Measurements from ENCODE around the gene PRDM1.

DNA sequence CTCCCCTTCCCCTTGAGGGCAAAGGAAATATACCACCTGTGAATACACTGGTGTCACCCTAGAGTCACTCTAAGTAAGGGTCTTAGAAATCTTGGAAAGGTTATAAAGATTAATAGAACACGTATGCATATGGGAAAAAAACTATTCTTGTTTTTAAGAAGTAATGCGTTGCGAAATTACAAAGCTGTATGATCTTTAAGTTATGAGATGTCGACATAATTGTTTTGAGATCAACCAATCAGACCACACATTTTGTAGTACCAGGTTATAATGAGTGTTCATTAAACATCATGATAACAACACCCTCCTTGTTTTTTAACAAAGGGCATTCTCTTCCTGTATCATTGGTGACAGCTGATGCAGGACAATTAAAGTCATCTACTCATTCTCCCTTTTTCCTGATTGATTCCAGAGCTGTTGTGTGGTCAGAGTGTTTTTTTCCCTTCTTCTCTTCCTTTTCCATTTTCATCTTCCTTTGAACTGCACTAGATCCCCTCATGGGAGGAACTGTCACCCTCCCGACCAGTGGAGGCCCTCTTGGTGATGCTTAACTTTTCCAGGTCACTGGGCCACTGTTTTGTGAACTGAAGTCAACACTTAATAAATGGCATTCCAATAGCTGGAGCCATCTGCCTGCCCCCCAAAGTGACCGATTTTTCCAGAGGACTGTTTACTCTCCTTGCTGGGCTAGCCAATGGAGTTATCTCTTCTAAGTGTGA lies 37.0 kb downstream of the PRDM1 start:
- TF ChIP-seq EZH2 (IDR thresholded peaks at IDR 0.05): no peak
- TF ChIP-seq POLR2AphosphoS5 (IDR thresholded peaks at IDR 0.05; ENCODE audit: borderline replicate concordance, low read depth, low read length): no peak
- TF ChIP-seq FOXP2 (optimal IDR thresholded peaks at IDR 0.05; ENCODE audit: control extremely low read depth, extremely low read length, insufficient read depth): no peak
